SH-SY5Y (cell line): Measurements from ENCODE around the gene TMEM43.

Experiments
- GATA2 ChIP-seq: IDR thresholded peaks from 2 replicates; pipeline ENCODE4 v1.6.1; 2011; ENCODE audit warnings: mild to moderate bottlenecking, low read depth, low read length
- GATA3 ChIP-seq: IDR thresholded peaks from 2 replicates; pipeline ENCODE4 v1.6.1; 2011; ENCODE audit warnings: low read depth, mild to moderate bottlenecking, low read length, moderate library complexity

- TF ChIP-seq GATA3 (no peak), GATA2 (no peak)
These were observed 15.8 kb downstream of the TMEM43 start for GRCh38 chr3:14140668-14141067.
